Sigmoid colon (tissue), 7 donors: ENCODE measurements around the gene RNH1. TPM values are rescaled to one million over a fixed set of nuclear protein-coding genes. Genes with fewer than 3 reads are reported as not detected.
"Not testable (repeated sequence)": the region's sequence is repeated elsewhere in the genome, so short reads cannot be mapped to it uniquely, and the experiment has no call there.

Experiments used
- DNase-seq: peaks from one replicate; pipeline ENCODE4 v3.0.0-alpha.2; 2019
- H3K27ac ChIP-seq, 4 donors: fragments of 200-600 bp; sonication (generic); one replicate each; pipeline ENCODE4 v1.5.1; 2016 to 2019; ENCODE audit warnings: mild to moderate bottlenecking in 1 of 4
- H3K27me3 ChIP-seq, 3 donors: fragments of 200-600 bp; sonication (generic); one replicate each; pipeline ENCODE4 v1.5.1; 2019; ENCODE audit warnings: mild to moderate bottlenecking in 1 of 3
- H3K36me3 ChIP-seq, 4 donors: fragments of 200-600 bp; sonication (generic); one replicate each; pipeline ENCODE4 v1.5.1; 2016 to 2019
- H3K4me1 ChIP-seq, 4 donors: fragments of 200-600 bp; sonication (generic); one replicate each; pipeline ENCODE4 v1.5.1; 2017 to 2019
- H3K4me3 ChIP-seq, 4 donors: fragments of 200-600 bp; sonication (generic); one replicate each; pipeline ENCODE4 v1.5.1; 2017 to 2019; ENCODE audit warnings: mild to moderate bottlenecking in 2 of 4, moderate library complexity in 1 of 4
- H3K9me3 ChIP-seq, 4 donors: fragments of 200-600 bp in 3 of 4; sonication (generic) in 3 of 4; one replicate each; pipeline versions ENCODE4 v1.5.1 to v1.6.1; 2013 to 2019
- CTCF ChIP-seq, 4 experiments: fragments of 450-650 bp in 3 of 4; fragments of 200-600 bp in 1 of 4; IDR thresholded peaks; one replicate each; pipeline ENCODE4 v1.5.1; 2016 to 2019; ENCODE audit warnings: antibody characterized with exemption in 4 of 4, mild to moderate bottlenecking in 3 of 4, moderate library complexity in 2 of 4
- EP300 ChIP-seq, 4 donors: sonication (generic); formaldehyde crosslinking; IDR thresholded peaks; one replicate each; pipeline ENCODE4 v1.6.1; 2017; ENCODE audit warnings: antibody characterized with exemption in 4 of 4
- POLR2A ChIP-seq, 2 donors: fragments of 450-650 bp; IDR thresholded peaks; one replicate each; pipeline ENCODE4 v1.6.1; 2016; ENCODE audit warnings: antibody characterized with exemption in 2 of 2, mild to moderate bottlenecking in 2 of 2, moderate library complexity in 2 of 2
- POLR2AphosphoS5 ChIP-seq, 4 donors: sonication (generic); formaldehyde crosslinking; IDR thresholded peaks; one replicate each; pipeline ENCODE4 v1.6.1; 2017; ENCODE audit warnings: antibody characterized with exemption in 4 of 4
- WGBS, 2 donors: extraction: QIAGEN DNeasy Blood & Tissue Kit; methylation state at CpG; one replicate each; pipeline ENCODE4 v1.1.7; 2013; 5-methylcytosine and 5-hydroxymethylcytosine counted together
- intact Hi-C: fragments of 100-400 bp; cut with DNase I; formaldehyde crosslinking; loops from one replicate; pipeline ENCODE4 v1.15.1; 2023
- polyA plus RNA-seq, 3 donors: library from polyadenylated mRNA; stranded (reverse); fragments of 200-250 nt; gene quantifications; one replicate each; pipeline ENCODE4 v1.2.3, GENCODE V29; 2013
- total RNA-seq, 4 donors: library from RNA; depleted of rRNA; stranded (reverse); fragments of >200 nt; gene quantifications; one replicate each; pipeline ENCODE4 v1.1.0, GENCODE V29; 2016
- donor health status: healthy with polysubstance abuse.
- donor health status: Bipolar disorder and iron deficiency.
- donor health status: healthy.

Gene RNH1
- total and polyA plus RNA-seq, 7 donors, result 101 to 210 (median 150) TPM

- intact Hi-C loops, result no loop called here
- Histone ChIP-seq H3K4me3 (no peak overlapping the region), H3K9me3 (no peaks in the 10 kb centered on the region), H3K27me3 (no peaks in the 10 kb centered on the region), H3K36me3 (no peaks in the 10 kb centered on the region), H3K27ac (no peak overlapping the region), H3K4me1 (peaks cover 0 to 18% (median 15%) of the 10 kb centered on the region in 4 donors)
- 97 to 98% methylated on average over 61 of the region's 61 CpGs for WGBS, 2 donors
- TF ChIP-seq CTCF (IDR thresholded peaks at IDR 0.05) (no peak), POLR2A (IDR thresholded peaks at IDR 0.05) (no peak), EP300 (IDR thresholded peaks at IDR 0.05) (no peak), POLR2AphosphoS5 (IDR thresholded peaks at IDR 0.05) (no peak)
- DNase-seq, result no peak
Observed at GRCh38 chr11:471468-472145, 35.4 kb downstream of the RNH1 start.

GRCh38 chr11:469684-470560 is 37.1 kb downstream of the RNH1 start:
- H3K4me1 ChIP-seq, result peaks cover 0 to 18% (median 15%) of the 10 kb centered on the region in 4 donors
- H3K27me3 ChIP-seq, result no peaks in the 10 kb centered on the region
- TF ChIP-seq POLR2AphosphoS5 (IDR thresholded peaks at IDR 0.05), result peak; percentile 32 to 74 (median 61)
- peak in 2 of 4 donors; percentile 39 to 40 for TF ChIP-seq EP300 (IDR thresholded peaks at IDR 0.05)
- TF ChIP-seq CTCF (IDR thresholded peaks at IDR 0.05), result peak in 2 of 4 experiments; percentile 23 to 26
- TF ChIP-seq POLR2A (IDR thresholded peaks at IDR 0.05), result no peak
- no peaks in the 10 kb centered on the region for H3K9me3 ChIP-seq
- DNase-seq, result peak; percentile 89
- H3K27ac ChIP-seq, result peak overlapping the region; percentile 71 to 86 (median 82)
- H3K4me3 ChIP-seq, result peak overlapping the region; percentile 10 to 37 (median 34)
- intact Hi-C loops, result loop anchor here (2.0 kb wide), 1 partner anchor 19 kb away; the partner anchor contains the start of gene PTDSS2
- peaks cover 0 to 8% (median 0%) of the 10 kb centered on the region in 4 donors for H3K36me3 ChIP-seq
- WGBS, 2 donors, result 66 to 72% methylated on average over 28 of the region's 28 CpGs

- H3K27ac ChIP-seq, result peak overlapping the region; percentile 71 to 86 (median 82)
- H3K9me3 ChIP-seq, DNase-seq, H3K27me3 ChIP-seq: not testable (repeated sequence)
- intact Hi-C loops, result loop anchor here (2.0 kb wide), 1 partner anchor 18 kb away; the partner anchor contains the start of gene PTDSS2
- peak overlapping the region; percentile 10 to 37 (median 34) for H3K4me3 ChIP-seq
- H3K4me1 ChIP-seq, result peaks cover 0 to 18% (median 15%) of the 10 kb centered on the region in 4 donors
- WGBS, 2 donors, result 44 to 56% methylated on average over 19 of the region's 19 CpGs
- H3K36me3 ChIP-seq, result peaks cover 0 to 11% (median 4%) of the 10 kb centered on the region in 4 donors
Observed at GRCh38 chr11:469026-469683, 37.9 kb downstream of the RNH1 start.

GRCh38 chr11:468493-468892 is 38.5 kb downstream of the RNH1 start:
- DNase-seq, result no peak
- Histone ChIP-seq H3K27ac (peak overlapping the region; percentile 71 to 86 (median 82)), H3K4me1 (peaks cover 0 to 18% (median 15%) of the 10 kb centered on the region in 4 donors), H3K4me3 (no peak overlapping the region), H3K36me3 (peaks cover 0 to 11% (median 7%) of the 10 kb centered on the region in 4 donors), H3K27me3 (no peaks in the 10 kb centered on the region), H3K9me3 (no peaks in the 10 kb centered on the region)
- WGBS, 2 donors, result 86 to 89% methylated on average over 6 of the region's 6 CpGs
- intact Hi-C loops, result loop anchor here (2.0 kb wide), 1 partner anchor 18 kb away; the partner anchor contains the start of gene PTDSS2
- no peak for TF ChIP-seq POLR2AphosphoS5 (IDR thresholded peaks at IDR 0.05)
- TF ChIP-seq POLR2A (IDR thresholded peaks at IDR 0.05), result no peak
- TF ChIP-seq EP300 (IDR thresholded peaks at IDR 0.05), result no peak
- no peak for TF ChIP-seq CTCF (IDR thresholded peaks at IDR 0.05)
